HL-60/S4 treated with phorbol 12-myristate 13-acetate at 8.2 ng/mL for 4 days and 3 days (cell line): ENCODE data around the gene RRAGC.
"Not testable (repeated sequence)": the region's sequence is repeated elsewhere in the genome, so short reads cannot be mapped to it uniquely, and the experiment has no call there.

ENCODE experiments used
- in situ Hi-C: fragments of 300-500 bp; cut with MboI; formaldehyde crosslinking; loops from 2 replicates; pipeline ENCODE4 v1.15.0; 2022; ENCODE audit warnings: low sequenced_read_pairs

Gene RRAGC

GRCh38 chr1:38818175-38818976, 41.2 kb downstream of the RRAGC start:
- in situ Hi-C loops: no loop called here

- in situ Hi-C loops: no loop called here
These were observed 42.1 kb downstream of the RRAGC start for GRCh38 chr1:38817267-38818174.

- in situ Hi-C loops: no loop called here
These were observed 43.5 kb downstream of the RRAGC start for GRCh38 chr1:38815903-38816627.

DNA sequence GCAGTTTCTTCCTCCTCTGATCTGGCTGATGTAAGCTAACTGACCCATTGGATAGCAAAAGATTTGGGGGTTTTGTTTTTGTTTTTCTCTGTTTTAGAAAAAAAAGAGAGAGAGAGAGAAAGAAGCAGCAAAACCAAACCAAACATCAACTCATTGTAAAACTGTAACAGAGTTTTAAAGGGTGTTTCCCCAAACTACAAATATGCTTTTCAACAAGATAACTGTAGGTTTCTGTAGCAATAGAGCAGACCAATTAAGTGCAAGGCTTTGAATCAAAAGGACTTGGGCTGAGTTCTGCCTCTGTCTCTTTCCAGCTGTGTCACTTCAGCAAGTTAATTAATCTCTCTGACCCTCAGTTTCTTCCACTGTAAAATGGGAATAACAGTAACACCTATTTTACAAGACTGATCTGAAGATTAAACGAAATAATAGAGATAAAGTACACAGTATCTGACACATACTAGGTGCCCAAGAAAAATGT, 44.5 kb downstream of the RRAGC start:
- in situ Hi-C loops: no loop called here

DNA sequence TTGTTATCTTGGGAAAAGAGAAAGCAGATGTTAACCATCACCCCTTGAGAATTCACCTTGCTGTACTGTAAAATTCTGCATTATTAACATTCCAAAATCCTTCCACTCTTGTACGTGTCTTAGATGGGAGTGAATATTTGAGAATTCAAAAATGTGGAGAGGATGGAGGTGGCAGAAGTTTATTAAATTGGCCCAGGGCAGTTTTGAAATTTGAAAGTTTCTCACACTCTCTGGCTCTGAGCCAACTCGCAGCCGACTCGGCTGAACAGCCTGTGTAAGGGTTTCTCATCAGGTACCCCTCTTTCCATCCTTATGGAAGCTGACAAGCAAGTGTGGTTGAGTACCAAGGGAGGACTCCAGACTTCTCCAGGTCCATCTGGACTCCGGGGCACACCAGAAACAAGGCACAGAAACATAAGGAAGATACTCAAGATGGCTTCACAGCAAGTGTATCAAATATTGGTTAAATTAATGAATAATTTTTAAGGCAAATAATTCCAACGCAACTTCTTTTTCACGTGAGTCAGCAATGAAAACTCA, 45.1 kb downstream of the RRAGC start:
- in situ Hi-C loops: no loop called here

GRCh38 chr1:38812981-38813380, 46.6 kb downstream of the RRAGC start:
- in situ Hi-C loops: no loop called here

GRCh38 chr1:38811466-38811865, 48.1 kb downstream of the RRAGC start:
- in situ Hi-C loops: not testable (repeated sequence)

DNA sequence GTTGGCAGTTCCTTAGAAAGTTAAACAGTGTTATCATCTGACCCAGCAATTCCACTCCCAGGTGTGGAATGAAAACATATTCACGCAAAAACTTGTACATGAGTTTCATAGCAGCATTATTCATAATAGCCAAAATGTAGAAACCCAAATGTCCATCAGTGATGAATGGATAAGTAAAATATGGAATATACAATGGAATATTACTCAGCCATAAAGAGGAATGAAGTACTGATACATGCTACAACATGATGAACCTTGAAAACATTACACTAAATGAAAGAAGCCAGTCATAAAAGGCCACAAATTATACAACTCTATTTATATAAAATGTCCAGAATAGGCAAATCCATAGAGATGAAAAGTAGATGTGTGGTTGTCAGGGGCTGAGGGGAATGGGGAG, 53.5 kb downstream of the RRAGC start:
- in situ Hi-C loops: no loop called here

GRCh38 chr1:38805036-38805435, 54.5 kb downstream of the RRAGC start:
- in situ Hi-C loops: no loop called here

DNA sequence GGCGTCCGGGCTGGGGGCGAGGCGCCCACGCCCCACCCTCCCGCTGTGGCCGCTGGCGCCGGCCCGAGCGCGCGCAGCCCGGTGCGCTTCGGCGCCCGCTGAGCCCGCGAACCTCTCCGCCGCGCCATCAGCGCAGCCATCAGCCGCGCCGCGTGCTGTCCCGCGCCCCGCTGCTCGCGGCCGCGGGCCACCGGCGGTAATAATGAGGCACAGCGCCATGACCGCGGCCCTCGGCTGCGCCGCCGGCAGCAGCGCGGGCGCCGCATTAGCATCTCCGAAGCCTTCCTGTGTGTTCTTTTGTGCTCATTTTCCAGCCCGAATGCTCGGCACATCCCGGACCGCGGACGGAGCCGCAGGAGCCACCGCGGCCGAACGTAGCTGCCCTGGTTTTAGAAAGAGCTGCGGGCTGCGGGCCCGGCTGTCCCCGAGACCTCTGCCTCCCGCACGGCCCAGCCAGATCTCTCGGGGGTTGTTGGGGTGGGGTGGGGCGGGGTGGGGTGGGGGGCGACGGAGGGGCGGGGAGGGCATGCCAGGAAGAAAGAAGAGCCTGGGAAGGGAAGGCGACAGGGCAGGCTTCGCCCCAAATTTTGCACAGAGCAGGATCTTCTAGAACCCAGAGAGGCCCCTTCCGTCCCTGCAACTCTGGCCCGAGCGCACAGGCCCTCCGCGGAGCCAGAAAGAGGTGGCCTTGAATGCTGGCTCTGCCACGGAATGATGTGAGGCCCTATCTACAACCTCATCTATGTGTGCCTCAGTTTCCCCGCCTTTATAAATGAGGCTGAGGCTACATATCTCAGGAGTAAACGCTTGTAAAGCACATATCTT, 55.3 kb downstream of the RRAGC start:
- in situ Hi-C loops: no loop called here

- in situ Hi-C loops: no loop called here
These were observed 55.9 kb downstream of the RRAGC start for GRCh38 chr1:38803647-38804046.

- in situ Hi-C loops: no loop called here
These were observed 58.6 kb downstream of the RRAGC start for GRCh38 chr1:38800720-38801671.

- in situ Hi-C loops: no loop called here
These were observed 66.3 kb downstream of the RRAGC start for GRCh38 chr1:38793299-38793698.

DNA sequence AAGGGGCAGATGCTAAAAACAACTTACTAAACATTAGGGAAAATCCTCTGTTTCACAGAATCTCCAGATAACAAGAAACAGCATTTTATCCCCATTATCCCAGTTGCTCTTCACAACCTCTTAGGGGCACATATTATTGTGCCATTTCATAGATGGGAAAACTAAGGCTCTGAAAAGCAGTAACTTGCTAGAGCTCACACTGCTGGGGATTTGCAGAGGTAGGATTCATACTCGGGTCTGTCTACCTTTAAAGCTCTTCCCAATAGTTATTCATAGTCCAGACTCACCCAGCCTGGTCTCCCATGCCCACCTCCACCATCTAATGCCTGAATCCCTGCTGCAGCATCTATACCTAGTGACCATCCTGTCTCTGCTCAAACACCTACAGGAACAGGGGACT, 67.7 kb downstream of the RRAGC start:
- in situ Hi-C loops: no loop called here

GRCh38 chr1:38791164-38791515, 68.4 kb downstream of the RRAGC start:
- in situ Hi-C loops: no loop called here

- in situ Hi-C loops: no loop called here
These were observed 69.0 kb downstream of the RRAGC start for GRCh38 chr1:38790422-38791163.

GRCh38 chr1:38789498-38790169, 69.9 kb downstream of the RRAGC start:
- in situ Hi-C loops: no loop called here
